K562 (cell line): ENCODE data around the gene OMG. TPM values are rescaled to one million over a fixed set of nuclear protein-coding genes. Genes with fewer than 3 reads are reported as not detected.
A peak's percentile ranks its signal among the peaks of the same experiment; 100 is the strongest.

Source experiments
- ATAC-seq: fragments of 200-7000 bp; cut with Tn5 transposase; 3 replicates; pipeline ENCODE4 v1.9.1; 2020; ENCODE audit warnings: moderate library complexity
- BruUV-seq: library from RNA; stranded (reverse); fragments of 400-500 nt; replicated peaks from 2 replicates; lab custom pipeline; 2021; lab: Mats Ljungman, UMichigan
- CTCF ChIA-PET: fragments of 300-600 bp; formaldehyde crosslinking; extraction: SDS; loops from one replicate; lab custom pipeline; 2021; ENCODE audit warnings: low intra/inter-chr PET ratio; lab: Yijun Ruan, JAX
- POLR2A ChIA-PET: fragments of 300-600, 350-650 bp; sonication (Branson Sonifier 250); formaldehyde crosslinking; extraction: SDS; loops from one replicate; lab custom pipeline; 2021; ENCODE audit warnings: antibody characterized with exemption, inconsistent platforms; lab: Yijun Ruan, JAX
- DNase-seq, 4 experiments: peaks; one replicate each; pipeline versions ENCODE4 v3.0.0 to v3.0.0-alpha.2; 2011 to 2018; ENCODE audit warnings: low spot score in 3 of 4, mixed read lengths in 3 of 4; ENCODE audit errors: extremely low read depth in 1 of 4
- FAIRE-seq: peaks from 2 replicates; lab custom pipeline; 2011; peaks lifted over from hg19 to GRCh38; lab: Jason Lieb, UNC
- H2AFZ ChIP-seq: 2 replicates; pipeline ENCODE4 v1.6.0; 2011; ENCODE audit warnings: low read depth, low read length, control low read depth, inconsistent platforms
- H3K27ac ChIP-seq: fragments of 200-600 bp; 3 replicates; pipeline ENCODE4 v1.8.0; 2011; ENCODE audit warnings: low read depth, mild to moderate bottlenecking, control low read depth, inconsistent platforms, low read length, moderate library complexity, mixed read lengths; ENCODE audit errors: extremely low read depth
- H3K27me3 ChIP-seq, 2 experiments: fragments of 300-600 bp in 1 of 2; 2 replicates in 1 of 2; 3 replicates in 1 of 2; pipeline versions ENCODE4 v1.6.0 to v1.8.0; 2011; ENCODE audit warnings: inconsistent platforms in 2 of 2, low read length in 2 of 2, mild to moderate bottlenecking in 1 of 2, mixed read lengths in 1 of 2, moderate library complexity in 1 of 2; ENCODE audit not compliant: control insufficient read depth in 2 of 2, insufficient read depth in 2 of 2
- H3K36me3 ChIP-seq: fragments of 300-600 bp; 3 replicates; pipeline ENCODE4 v1.8.0; 2011; ENCODE audit warnings: mild to moderate bottlenecking, low read length, inconsistent platforms; ENCODE audit not compliant: control insufficient read depth, insufficient read depth
- H3K4me1 ChIP-seq, 2 experiments: fragments of 200-600 bp in 1 of 2; replicated peaks in 1 of 2; 2 replicates in 1 of 2; 3 replicates in 1 of 2; pipeline versions ENCODE4 v1.5.1 to v1.8.0; 2011; ENCODE audit warnings: inconsistent platforms in 2 of 2, low read length in 2 of 2, mild to moderate bottlenecking in 1 of 2, mixed read lengths in 1 of 2, moderate library complexity in 1 of 2; ENCODE audit not compliant: control insufficient read depth in 2 of 2, insufficient read depth in 2 of 2
- H3K4me2 ChIP-seq: 2 replicates; pipeline ENCODE4 v1.6.1; 2011; ENCODE audit warnings: low read length, control low read depth, inconsistent platforms, mixed read lengths; ENCODE audit not compliant: insufficient read depth
- H3K4me3 ChIP-seq: fragments of 200-600 bp; sonication (generic), shearing (Covaris generic); 2 replicates; pipeline ENCODE4 v1.5.1; 2016; ENCODE audit warnings: control low read depth, inconsistent platforms
- H3K79me2 ChIP-seq: fragments of 200-600 bp; 3 replicates; pipeline ENCODE4 v1.8.0; 2011; ENCODE audit warnings: low read length, inconsistent platforms; ENCODE audit not compliant: control insufficient read depth, insufficient read depth
- H3K9ac ChIP-seq, 2 experiments: 2 replicates each; pipeline versions ENCODE4 v1.6.0 to v1.6.1; 2011; ENCODE audit warnings: low read depth in 2 of 2, low read length in 2 of 2, control low read depth in 1 of 2, inconsistent platforms in 1 of 2, mild to moderate bottlenecking in 1 of 2, mixed read lengths in 1 of 2; ENCODE audit not compliant: insufficient read depth in 1 of 2
- H3K9me1 ChIP-seq: one replicate; pipeline ENCODE4 v1.6.0; 2011; ENCODE audit warnings: inconsistent platforms, mild to moderate bottlenecking, low read length, moderate library complexity; ENCODE audit not compliant: control insufficient read depth, insufficient read depth
- H3K9me3 ChIP-seq: replicated peaks from 2 replicates; pipeline ENCODE4 v1.5.1; 2011; ENCODE audit warnings: low read depth, low read length, inconsistent platforms; ENCODE audit not compliant: control insufficient read depth, insufficient read depth
- H4K20me1 ChIP-seq: replicated peaks from 2 replicates; pipeline ENCODE4 v1.6.1; 2011; ENCODE audit warnings: low read length, inconsistent platforms, mixed read lengths; ENCODE audit not compliant: control insufficient read depth, insufficient read depth
- E2F3 ChIP-seq: fragments of 250-450 bp; sonication (Bioruptor Pico); IDR thresholded peaks from 2 replicates; pipeline ENCODE4 v1.4.0; 2020; ENCODE audit warnings: mild to moderate bottlenecking
- RB1 ChIP-seq: fragments of 450-650 bp; IDR thresholded peaks from 2 replicates; pipeline ENCODE4 v1.6.1; 2017; ENCODE audit warnings: low read depth, mild to moderate bottlenecking
- RBM25 ChIP-seq: fragments of 200-400 bp; formaldehyde crosslinking; IDR thresholded peaks from 2 replicates; pipeline ENCODE4 v1.6.1; 2018; ENCODE audit warnings: low read length, low read depth, moderate library complexity; ENCODE audit not compliant: severe bottlenecking
- SMAD1 ChIP-seq: fragments of 150-350 bp; IDR thresholded peaks from 2 replicates; pipeline ENCODE4 v1.6.1; 2014; ENCODE audit warnings: low read length, low read depth; ENCODE audit not compliant: partially characterized antibody
- ZNF165 ChIP-seq: fragments of 250-450 bp; sonication (Bioruptor Pico); IDR thresholded peaks from 2 replicates; pipeline ENCODE4 v1.4.0; 2020; ENCODE audit warnings: borderline replicate concordance
- ZNF717 ChIP-seq: fragments of 250-450 bp; sonication (Bioruptor Pico); IDR thresholded peaks from 2 replicates; pipeline ENCODE4 v1.5.0; 2021
- in situ Hi-C: fragments of 300-500 bp; cut with MboI; formaldehyde crosslinking; loops from 4 replicates; pipeline ENCODE4 v1.15.0; 2018; ENCODE audit warnings: inconsistent platforms, mixed read lengths
- intact Hi-C: fragments of 100-400 bp; cut with micrococcal nuclease; formaldehyde crosslinking; loops from 2 replicates; pipeline ENCODE4 v1.14.2; 2022
- polyA plus RNA-seq, 8 experiments: library from polyadenylated mRNA; depleted of rRNA in 4 of 8; stranded (reverse) in 5 of 8; unstranded in 3 of 8; fragments of >200 nt; fragmentation: Nextera tagmentation in 2 of 8; fragmentation: Illumina TruSeq in 1 of 8; extraction: Ambion mirVana in 2 of 8; extraction: Trizol in 1 of 8; gene quantifications; 2 replicates each; pipeline versions ENCODE4 v1.2.1 to v1.2.3, GENCODE V29; 2011 to 2014; ENCODE audit warnings: inconsistent platforms in 1 of 8, missing spikeins in 1 of 8
- total RNA-seq, 7 experiments: library from RNA; depleted of rRNA in 6 of 7; stranded (reverse); fragments of >200 nt in 6 of 7; fragmentation: Illumina TruSeq in 2 of 7; extraction: Trizol in 2 of 7; gene quantifications; 2 replicates each; pipeline versions ENCODE4 v1.2.1 to v1.2.3, GENCODE V29; 2011 to 2021; ENCODE audit warnings: low replicate concordance in 1 of 7
- TF ChIP-seq, protein P1 (sequence below): fragments of 450-650 bp; formaldehyde crosslinking; IDR thresholded peaks from 2 replicates; pipeline ENCODE4 v1.4.0; 2022; ENCODE audit warnings: missing genetic modification characterization
- TF ChIP-seq, protein P2 (sequence below): fragments of 450-650 bp; IDR thresholded peaks from 2 replicates; pipeline ENCODE4 v1.6.1; 2016
- TF ChIP-seq, protein P3 (sequence below), 2 experiments: fragments of 250-450 bp in 1 of 2; fragments of 450-650 bp in 1 of 2; sonication (Bioruptor Pico) in 1 of 2; IDR thresholded peaks; 2 replicates each; pipeline versions ENCODE4 v1.6.1 to v1.8.0; 2016 to 2021; ENCODE audit warnings: mild to moderate bottlenecking in 2 of 2, moderate library complexity in 2 of 2, missing compliant biosample characterization in 1 of 2, missing genetic modification characterization in 1 of 2

Gene OMG
- total and polyA plus RNA-seq, 9 of the 15 experiments (the other 6 are each of a cell fraction or from before 2014, with no cell fraction given): 0.41 TPM; not detected in 8

- TF ChIP-seq, protein P1, sequence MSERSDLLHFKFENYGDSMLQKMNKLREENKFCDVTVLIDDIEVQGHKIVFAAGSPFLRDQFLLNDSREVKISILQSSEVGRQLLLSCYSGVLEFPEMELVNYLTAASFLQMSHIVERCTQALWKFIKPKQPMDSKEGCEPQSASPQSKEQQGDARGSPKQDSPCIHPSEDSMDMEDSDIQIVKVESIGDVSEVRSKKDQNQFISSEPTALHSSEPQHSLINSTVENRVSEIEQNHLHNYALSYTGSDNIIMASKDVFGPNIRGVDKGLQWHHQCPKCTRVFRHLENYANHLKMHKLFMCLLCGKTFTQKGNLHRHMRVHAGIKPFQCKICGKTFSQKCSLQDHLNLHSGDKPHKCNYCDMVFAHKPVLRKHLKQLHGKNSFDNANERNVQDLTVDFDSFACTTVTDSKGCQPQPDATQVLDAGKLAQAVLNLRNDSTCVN (CRISPR knock-in tag): no peak
- TF ChIP-seq ZNF717 (CRISPR knock-in tag) (no peak), SMAD1 (no peak)
- TF ChIP-seq, protein P2, sequence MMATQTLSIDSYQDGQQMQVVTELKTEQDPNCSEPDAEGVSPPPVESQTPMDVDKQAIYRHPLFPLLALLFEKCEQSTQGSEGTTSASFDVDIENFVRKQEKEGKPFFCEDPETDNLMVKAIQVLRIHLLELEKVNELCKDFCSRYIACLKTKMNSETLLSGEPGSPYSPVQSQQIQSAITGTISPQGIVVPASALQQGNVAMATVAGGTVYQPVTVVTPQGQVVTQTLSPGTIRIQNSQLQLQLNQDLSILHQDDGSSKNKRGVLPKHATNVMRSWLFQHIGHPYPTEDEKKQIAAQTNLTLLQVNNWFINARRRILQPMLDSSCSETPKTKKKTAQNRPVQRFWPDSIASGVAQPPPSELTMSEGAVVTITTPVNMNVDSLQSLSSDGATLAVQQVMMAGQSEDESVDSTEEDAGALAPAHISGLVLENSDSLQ: no peak
- TF ChIP-seq, protein P3, sequence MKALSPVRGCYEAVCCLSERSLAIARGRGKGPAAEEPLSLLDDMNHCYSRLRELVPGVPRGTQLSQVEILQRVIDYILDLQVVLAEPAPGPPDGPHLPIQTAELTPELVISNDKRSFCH (CRISPR knock-in tag; IDR thresholded peaks at IDR 0.05): no peak
- TF ChIP-seq, protein P3 (tag; IDR thresholded peaks at IDR 0.05): no peak
Measured at GRCh38 chr17:31293581-31293980, 3.5 kb downstream of the OMG start (continued).

GRCh38 chr17:31291820-31292219 is 5.2 kb downstream of the OMG start:
- no peaks in the 10 kb centered on the region for H3K27me3 ChIP-seq
- no peak for ATAC-seq
- H3K4me2 ChIP-seq: no peak overlapping the region
- intact Hi-C loops (no loop called here), in situ Hi-C loops (no loop called here)
- POLR2A ChIA-PET: no interaction called here
- no peaks in the 10 kb centered on the region for H3K9me3 ChIP-seq
- H3K9me1 ChIP-seq: no peaks in the 10 kb centered on the region
- no peak overlapping the region for H3K9ac ChIP-seq
- FAIRE-seq: peak; percentile 29
- no peak for DNase-seq
- no TSS peak for BruUV-seq
- CTCF ChIA-PET: no interaction called here
- H3K27ac ChIP-seq: no peak overlapping the region
- peaks cover 16% of the 10 kb centered on the region for H3K36me3 ChIP-seq
- H2AFZ ChIP-seq: no peak overlapping the region
- H3K4me1 ChIP-seq: no peaks in the 10 kb centered on the region
- no peak overlapping the region for H3K4me3 ChIP-seq
- H4K20me1 ChIP-seq: no peaks in the 10 kb centered on the region
- no peaks in the 10 kb centered on the region for H3K79me2 ChIP-seq
- no peak for TF ChIP-seq E2F3 (CRISPR knock-in tag)
- no peak for TF ChIP-seq ZNF165
- TF ChIP-seq RB1: no peak
- TF ChIP-seq RBM25: peak; percentile 61
